ENCODE results near the gene PLCB3.

The PLCB3 gene

GRCh38 chr11:64251016-64251752, at the start of gene PLCB3:
PLCB3 (plus strand) TSS chr11:64251530; CDS start chr11:64251650, 120 bp downstream.
- no peak for DNase-seq

GRCh38 chr11:64201543-64201942, 49.8 kb upstream of the PLCB3 start:
- no peak for DNase-seq

GRCh38 chr11:64202992-64203391, 48.3 kb upstream of the PLCB3 start:
- DNase-seq, result no peak

- no peak for DNase-seq
These were observed 47.8 kb upstream of the PLCB3 start for GRCh38 chr11:64203421-64204079.

- no peak for DNase-seq
These were observed 47.3 kb upstream of the PLCB3 start for GRCh38 chr11:64204080-64204440.

- peak; percentile 73 for DNase-seq
These were observed 46.8 kb upstream of the PLCB3 start for GRCh38 chr11:64204464-64204989.

GRCh38 chr11:64206457-64207255, 44.7 kb upstream of the PLCB3 start, which contains the start of gene FERMT3:
FERMT3 (plus strand) TSS chr11:64206721; CDS start chr11:64207365, 644 bp downstream.
- DNase-seq, result no peak

- no peak for DNase-seq
These were observed 43.9 kb upstream of the PLCB3 start for GRCh38 chr11:64207256-64208085.

- no peak for DNase-seq
These were observed 43.1 kb upstream of the PLCB3 start for GRCh38 chr11:64208086-64208795.

- no peak for DNase-seq
These were observed 42.4 kb upstream of the PLCB3 start for GRCh38 chr11:64208796-64209562.

GRCh38 chr11:64209563-64209843, 41.8 kb upstream of the PLCB3 start:
- DNase-seq, result no peak

- peak; percentile 20 for DNase-seq
These were observed 40.9 kb upstream of the PLCB3 start for GRCh38 chr11:64210301-64211020.

GRCh38 chr11:64211181-64211872, 40.0 kb upstream of the PLCB3 start:
- no peak for DNase-seq

- DNase-seq, result no peak
These were observed 34.5 kb upstream of the PLCB3 start for GRCh38 chr11:64216879-64217278.

- no peak for DNase-seq
These were observed 32.5 kb upstream of the PLCB3 start for GRCh38 chr11:64218628-64219353.

GRCh38 chr11:64219354-64219684, 32.0 kb upstream of the PLCB3 start:
- DNase-seq, result no peak

- DNase-seq, result no peak
These were observed 31.6 kb upstream of the PLCB3 start for GRCh38 chr11:64219755-64220154.

- DNase-seq, result no peak
These were observed 31.1 kb upstream of the PLCB3 start for GRCh38 chr11:64220271-64220670.

- DNase-seq, result no peak
These were observed 30.5 kb upstream of the PLCB3 start for GRCh38 chr11:64220798-64221197.

All from NCI-H1694 (cell line).